IPS-NIHi11 (cell line): Measurements from ENCODE around the gene MACF1.
"Not testable (repeated sequence)": the region's sequence is repeated elsewhere in the genome, so short reads cannot be mapped to it uniquely, and the experiment has no call there.

Source experiments
- DNase-seq: peaks from one replicate; pipeline ENCODE4 v3.0.0; 2012; ENCODE audit warnings: mixed read lengths, low spot score

MACF1 gene

DNA sequence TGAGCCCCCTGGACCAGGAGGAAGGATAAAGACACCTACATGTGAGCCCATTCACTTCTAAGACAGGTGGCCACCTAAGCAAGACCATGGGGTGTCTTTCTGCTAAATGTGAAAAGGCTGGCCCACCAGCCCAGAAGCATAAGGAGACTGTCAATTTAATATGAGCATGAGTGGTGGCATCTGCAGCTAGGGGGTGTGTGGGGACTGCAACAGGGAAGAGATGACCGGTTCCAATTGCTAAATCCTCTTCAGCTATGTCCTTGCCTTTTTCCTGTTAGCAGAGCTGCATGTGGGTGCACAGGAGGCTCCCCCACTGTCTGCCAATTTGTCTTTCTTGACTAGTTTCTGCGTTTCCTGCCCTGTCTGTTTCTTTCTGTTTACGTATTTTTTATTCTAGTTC lies 264.7 kb downstream of the MACF1 start:
- DNase-seq: no peak

DNA sequence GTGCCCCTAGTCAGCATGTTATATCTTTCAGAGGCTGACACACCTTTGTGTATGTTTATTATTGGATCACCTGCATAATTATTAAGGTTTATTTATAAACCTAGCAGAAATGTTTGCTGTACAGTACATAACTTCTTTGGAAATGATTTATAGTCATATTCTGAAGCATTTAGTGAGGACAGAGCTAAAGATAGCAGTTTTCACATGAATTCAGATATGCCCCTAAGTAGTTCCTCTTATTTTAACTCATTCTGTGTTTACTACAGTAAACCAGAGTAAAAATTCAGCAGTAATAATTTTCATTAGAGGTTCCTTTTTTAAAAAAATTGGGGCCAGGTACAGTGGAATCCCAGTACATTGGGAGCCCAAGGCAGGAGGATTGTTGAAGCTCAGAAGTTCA lies 265.5 kb downstream of the MACF1 start:
- no peak for DNase-seq

DNA sequence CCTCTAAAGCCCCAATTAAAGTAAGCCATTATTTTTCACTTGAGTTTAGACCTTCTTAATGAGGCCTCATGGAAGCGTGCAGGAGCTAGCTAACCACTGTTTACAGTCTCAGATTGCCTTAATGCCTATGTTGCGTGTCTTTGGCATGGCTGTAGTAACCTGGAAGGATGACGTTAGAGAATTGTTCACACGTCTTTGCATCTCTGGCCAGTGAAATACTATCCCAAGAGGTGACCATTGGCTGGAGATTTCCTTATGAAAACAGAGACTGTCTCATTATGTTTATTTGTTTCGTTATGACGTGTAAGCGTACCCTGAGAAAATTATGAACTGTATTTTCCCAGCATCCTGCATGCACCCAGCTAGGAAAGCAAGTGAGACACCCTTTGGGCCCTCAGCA lies 268.3 kb downstream of the MACF1 start:
- no peak for DNase-seq

DNA sequence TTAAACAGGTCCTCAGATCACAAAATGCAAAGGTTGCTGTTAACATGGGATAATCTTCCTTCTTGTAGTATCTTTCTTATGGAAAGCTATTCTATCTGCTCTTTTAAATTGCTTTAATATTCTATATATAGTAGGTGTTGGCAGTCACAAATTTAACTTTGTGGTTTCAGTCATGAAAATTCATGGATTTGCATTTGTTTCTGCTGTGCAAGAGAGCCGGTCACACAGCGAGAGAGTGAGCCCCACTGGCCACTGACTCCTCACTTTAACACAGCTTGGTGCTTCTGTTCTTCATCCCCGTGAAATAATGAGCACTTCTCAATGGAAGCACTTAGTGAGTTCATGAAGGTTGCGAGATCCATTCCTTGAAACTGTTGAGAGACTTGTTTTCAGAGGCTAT lies 268.8 kb downstream of the MACF1 start:
- no peak for DNase-seq

DNA sequence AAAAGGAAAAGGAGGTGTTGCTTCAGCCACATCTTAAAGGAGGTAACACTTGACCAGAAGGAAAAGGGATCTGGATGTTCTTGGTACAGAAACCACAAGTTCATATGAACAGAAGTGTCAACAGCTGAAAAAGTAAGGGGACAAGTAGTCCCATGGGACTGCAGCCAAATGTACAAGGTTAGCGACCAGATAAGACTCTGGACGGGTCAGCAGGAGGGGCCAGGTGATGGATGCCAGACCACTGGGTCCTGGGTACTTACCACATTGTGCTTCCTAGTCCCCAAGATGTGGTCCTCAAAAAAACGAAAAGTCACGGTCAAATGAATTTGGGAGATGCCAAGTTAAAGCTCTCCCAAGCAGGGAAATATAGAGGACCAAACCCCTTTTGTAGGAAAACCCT lies 270.3 kb downstream of the MACF1 start:
- no peak for DNase-seq

DNA sequence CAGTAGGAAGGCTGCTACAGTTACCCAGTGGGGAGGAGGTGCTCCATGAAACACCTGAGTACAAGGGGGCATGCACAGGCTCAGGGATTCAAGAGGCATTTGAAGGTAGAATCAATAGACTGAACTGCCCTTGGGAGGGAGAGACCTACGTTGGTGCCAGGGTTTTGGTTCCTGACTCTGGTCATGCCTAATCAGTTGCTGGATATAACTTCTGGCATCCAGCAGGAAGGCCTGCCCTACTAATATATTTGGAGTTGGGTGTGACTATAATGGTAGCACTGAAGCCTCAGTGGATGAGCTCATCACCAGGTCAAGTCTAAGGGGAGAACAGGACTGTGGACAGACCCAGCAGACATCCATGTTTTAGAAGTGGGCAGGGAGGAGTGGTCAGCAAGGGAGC lies 271.1 kb downstream of the MACF1 start:
- not testable (repeated sequence) for DNase-seq

DNA sequence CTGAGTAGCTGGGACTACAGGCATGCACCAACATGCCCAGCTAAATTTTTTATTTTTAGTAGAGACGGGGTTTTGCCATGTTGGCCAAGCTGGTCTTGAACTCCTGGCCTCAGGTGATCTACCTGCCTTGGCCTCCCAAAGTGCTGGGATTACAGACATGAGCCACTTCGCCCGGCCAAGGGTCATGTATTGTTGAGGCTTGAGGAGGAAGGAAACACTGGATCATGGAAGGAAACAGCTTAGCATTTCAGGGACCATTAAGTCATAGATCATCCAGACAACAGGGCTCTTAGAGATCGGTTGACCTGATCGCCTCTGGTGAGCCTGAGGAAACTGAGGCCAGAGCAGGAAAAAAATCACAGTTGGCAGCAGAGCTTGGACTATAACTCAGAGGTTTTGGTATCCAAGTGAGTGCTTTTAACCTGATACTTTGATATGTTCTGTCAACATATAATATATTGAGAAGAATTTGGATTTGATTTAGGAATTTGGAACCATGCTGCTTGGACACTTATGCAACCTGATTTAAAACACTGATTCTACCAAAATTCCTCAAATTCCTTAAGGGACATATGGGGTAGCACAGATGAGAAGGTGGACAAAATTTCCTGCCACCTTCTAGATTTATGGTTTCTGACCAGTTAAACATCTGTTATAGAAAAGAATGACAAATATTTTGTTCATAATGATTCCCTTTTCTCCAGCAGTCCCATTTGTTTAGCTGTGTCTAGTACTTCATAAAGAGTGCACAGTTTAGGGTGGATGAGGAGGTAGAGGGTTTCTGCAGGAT lies 273.8 kb downstream of the MACF1 start:
- DNase-seq: no peak

DNA sequence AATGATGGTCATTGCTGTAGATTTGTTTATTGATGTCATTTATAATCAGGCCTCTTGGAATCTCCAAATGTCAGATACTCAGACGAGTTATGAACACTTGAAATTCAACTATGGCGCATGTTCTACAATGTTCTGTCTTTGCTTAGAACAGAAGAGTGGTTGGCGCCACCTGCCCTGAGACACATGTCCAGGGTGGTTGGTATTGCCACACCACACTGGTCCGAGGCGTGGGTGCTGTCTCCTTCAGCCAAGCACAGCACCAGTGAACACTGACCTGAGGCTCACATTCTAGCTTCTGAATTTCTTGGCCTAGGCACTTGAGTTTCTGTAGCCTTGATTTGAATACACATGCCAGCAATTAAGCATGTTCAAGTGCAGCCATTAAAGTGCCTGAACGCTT lies 276.8 kb downstream of the MACF1 start:
- no peak for DNase-seq

DNA sequence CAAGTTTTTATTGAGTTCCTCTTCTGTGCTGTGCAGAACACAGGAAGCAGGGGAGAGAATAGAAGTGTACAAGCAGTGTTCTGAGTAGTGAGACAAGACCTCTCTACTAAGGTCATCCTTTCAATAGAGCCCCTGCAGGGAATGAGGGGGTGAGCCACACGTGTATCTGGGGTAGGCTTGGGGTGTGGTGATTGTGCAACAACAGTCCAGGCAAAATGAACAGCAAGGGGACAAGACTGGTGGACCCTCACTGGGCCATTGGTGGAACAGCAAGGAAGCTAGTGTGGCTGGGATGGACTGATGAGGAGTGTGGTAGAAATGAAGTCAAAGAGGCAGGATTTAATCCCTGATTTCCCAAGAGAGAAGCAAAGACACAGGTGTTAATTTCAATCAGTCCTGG lies 278.8 kb downstream of the MACF1 start:
- DNase-seq: no peak

DNA sequence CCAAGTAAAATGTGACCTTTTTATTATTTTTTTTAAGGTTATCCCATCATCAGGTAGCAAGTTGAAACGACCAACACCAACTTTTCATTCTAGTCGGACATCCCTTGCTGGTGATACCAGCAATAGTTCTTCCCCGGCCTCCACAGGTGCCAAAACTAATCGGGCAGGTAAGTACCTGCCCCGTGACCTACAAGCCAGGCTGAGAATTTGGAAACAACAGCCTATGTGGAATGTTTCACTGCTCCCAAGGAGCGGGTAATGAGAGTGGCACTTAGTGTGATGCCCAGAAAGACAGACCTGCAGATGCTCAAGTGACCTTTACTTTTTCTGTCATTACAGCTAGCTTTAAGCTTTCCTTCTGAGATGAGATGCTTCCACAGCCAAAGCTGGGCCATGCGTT lies 280.1 kb downstream of the MACF1 start:
- no peak for DNase-seq

DNA sequence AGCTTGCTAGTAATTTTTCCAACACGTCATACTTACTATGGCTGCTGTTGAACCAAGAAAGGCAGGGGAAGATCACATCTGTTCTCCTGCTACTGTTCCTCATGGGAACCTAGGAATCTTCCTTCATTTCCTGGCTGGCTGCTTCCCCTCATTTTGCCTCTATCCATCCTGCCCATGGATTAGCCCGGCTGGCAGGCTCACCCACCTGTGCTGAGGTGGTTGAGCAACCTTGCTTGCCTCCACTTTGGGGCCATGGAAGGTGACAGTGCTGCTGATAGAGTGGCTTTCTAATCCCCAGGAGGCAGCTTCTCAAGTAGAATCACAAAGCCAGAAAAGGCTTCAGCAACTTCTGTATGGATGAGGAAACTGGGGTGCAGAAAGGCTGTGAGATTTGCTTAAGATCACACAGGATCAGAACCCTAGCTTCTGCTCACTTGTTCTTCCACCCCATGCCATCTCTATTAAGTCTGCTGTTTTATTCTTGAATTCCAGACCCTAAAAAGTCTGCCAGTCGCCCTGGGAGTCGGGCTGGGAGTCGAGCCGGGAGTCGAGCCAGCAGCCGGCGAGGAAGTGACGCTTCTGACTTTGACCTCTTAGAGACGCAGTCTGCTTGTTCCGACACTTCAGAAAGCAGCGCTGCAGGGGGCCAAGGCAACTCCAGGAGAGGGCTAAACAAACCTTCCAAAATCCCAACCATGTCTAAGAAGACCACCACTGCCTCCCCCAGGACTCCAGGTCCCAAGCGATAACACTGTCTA lies 280.7 kb downstream of the MACF1 start:
- no peak for DNase-seq

DNA sequence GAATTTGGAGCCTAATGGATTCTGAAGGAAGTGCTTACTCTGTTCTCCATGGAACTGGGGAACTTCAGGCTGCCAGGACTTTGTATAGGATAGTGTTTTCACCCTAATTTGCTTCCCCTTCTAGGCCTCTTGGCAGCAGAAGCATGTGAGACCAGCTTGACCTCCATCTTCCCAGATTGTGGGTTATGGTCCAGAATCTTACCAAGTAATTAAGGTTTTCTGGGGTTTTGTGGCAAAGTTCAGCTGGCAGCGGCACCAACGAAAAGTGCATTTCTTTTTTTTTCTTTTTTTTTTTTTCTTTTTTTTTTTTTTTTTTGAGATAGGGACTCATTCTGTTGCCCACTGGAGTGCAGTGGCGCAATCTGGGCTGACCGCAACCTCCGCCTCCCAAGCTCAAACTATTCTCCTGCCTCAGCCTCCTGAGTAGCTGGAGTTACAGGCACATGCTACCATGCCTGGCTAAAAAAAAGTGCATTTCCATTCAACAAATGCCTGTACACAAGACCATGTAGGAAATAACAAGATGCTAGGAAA lies 283.6 kb downstream of the MACF1 start:
- DNase-seq: no peak

DNA sequence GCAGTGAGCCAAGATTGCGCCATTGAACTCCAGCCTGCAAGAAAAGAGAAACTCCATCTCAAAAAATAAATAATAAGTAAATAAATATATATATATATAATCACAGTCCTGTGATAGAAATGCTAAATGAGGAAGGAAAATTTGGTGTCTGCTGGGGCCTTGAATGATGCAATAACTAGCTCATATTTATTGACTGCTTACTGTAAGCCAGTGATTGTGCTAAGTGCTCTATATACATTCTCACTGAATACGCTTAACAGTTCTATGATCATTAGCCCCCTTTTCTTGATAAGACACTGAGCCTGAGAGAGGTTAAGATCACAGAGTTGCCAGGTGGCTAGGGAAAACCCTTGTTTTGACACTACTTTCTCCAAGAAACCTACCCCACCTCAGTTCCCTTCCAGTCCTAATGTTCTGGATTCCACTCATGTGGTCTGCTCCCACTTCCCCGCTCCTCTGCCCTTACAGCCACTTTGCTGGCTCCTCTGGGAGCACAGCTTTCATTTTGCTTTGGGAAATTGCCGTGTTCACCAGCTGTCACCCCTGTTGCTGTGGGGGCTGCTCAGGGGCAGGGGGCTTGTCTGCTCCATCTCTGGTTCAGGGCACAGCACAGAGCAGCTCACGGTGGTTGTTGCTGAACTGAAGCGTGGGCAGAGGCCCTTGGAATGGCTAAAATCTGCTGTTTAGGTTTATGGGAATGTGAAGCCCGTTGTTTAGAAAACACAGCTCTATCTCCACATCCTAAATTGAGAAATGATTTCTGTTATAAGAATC lies 284.5 kb downstream of the MACF1 start:
- DNase-seq: no peak

DNA sequence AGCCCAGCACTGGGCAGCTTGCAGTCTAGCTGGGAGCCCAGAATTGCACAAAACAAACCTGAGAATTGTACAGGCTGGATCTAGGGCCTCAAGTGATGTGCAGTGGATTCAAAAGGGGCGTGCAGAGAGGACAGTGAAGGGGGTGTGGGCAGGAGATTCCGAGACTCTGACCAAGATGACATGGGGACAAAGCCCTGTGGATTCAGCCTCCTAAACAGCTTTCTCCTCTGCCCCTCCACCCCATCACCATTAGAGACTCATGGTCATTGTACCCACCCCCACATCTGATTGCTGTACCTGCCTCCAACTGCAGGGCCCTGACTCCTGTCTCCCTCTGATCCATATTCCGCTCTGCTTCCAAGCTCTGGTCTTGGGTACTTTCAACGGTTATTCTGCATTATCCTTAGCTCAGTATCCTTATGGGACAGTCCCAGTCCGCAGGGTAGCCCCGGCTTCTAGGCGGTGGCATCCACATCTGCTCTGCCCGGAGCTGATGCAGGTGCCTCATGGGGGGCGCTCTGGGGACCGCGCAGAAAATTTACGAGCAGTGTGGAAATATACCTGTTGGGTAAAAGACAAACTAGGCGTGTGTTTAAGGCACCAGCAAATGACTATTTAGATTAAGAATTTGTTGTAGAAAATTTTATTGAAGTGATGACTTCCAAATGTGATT lies 285.2 kb downstream of the MACF1 start:
- no peak for DNase-seq

DNA sequence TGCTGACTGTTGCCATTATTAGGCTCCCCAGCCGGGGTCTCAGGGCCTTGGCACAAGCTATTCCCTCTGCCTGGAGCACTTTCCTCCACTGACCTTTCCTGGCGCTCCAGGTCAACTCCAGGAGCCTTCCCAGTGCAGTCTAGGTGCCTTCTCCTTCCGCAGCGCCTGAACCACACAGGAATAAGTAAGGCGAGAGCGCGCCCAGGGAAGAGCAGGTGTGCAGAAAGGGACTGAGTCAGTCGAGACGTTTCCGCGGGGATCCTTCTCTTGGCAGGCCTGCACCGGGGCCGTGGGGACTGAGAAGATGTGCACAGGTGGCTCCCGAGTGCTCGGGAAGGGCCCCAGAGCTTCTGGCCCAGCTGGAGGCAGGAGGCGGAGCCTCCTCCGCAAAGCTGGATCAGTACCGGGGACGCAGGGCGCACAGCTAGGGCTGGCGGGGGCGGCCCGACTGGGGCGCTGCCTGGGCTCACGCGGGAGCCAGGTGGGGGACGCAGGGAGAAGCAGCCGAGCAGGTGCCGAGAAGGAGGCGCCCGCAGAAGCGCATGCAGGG lies 286.2 kb downstream of the MACF1 start:
- peak; percentile 61 for DNase-seq

DNA sequence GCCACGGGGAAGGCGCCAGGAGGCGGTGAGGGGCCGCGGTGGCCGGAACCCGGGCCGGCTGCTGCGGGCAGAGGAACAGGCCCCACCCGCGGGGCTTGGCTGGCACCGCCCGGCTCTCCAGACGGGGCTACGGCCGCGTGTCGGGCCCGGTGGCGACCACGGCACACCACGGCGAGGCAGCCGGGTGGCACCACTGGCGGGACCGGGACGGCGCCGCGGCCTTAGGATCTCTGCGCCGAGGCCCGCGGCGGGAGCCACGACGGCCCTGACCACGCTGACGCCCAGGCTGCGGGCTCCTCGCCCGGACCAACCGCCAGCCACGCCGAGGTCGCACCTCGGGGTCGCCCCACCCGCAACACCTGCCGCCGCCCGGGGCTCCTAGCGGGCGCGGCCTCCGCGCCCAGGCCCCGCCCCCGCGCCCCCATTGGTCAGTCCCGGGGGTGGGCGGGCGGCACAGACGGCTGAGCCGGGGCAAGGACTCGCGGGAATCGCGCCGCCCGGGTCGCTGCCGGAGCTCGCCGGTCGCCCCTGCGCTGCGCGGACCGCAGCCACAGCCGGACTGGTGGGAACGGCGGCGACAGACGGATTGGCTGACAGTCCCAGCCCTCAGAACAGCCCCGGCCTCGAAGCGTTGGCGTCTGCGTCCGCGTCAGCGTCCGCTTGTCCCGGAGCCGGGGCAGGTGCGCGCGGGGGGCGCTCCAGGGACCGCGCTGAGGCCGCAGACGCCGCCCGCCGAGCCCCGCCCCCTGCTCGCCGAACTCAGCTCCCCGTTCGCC lies 286.8 kb downstream of the MACF1 start, which contains the start of gene BMP8A:
Gene BMP8A, plus strand, starts transcription at position 491 of the 776 bp plus-strand sequence. CDS start 356 bp downstream, outside the sequence.
- DNase-seq: peak; percentile 97

DNA sequence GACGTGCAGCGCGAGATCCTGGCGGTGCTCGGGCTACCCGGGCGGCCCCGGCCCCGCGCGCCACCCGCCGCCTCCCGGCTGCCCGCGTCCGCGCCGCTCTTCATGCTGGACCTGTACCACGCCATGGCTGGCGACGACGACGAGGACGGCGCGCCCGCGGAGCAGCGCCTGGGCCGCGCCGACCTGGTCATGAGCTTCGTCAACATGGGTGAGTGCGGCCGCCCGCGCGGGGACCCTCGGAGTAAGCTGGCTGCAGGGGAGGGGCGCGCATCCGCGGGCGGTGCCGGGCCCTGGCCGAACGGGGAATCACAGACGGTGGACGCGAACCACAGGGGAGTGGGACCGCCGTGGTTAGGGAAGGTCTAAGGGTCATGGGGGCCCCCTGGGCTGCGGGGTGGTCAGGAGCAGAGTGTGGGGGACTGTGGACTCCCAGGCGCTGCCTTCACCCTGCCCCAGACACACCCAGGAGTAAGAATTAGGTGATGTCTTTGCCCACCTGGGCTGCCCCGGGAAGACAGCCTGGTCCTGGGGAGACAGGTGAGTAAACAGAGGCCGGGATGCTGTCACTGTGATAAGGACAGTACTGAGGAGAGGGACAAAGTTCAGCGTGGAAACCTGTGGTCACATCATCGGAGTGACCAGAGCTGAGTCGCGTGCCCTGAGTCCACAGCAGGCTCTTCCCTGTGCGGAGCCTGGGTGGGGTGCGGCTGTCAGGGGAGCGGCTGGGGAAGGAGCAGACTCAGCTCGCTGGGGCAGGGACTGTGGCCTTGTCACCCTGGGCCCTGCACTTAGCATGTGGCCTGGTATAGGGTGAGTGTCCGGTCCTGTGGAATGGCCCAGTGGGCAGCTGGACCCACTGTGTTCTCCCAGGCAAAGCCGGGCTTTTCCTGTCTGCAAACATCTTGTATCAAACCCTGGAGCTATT lies 287.9 kb downstream of the MACF1 start:
- not testable (repeated sequence) for DNase-seq

DNA sequence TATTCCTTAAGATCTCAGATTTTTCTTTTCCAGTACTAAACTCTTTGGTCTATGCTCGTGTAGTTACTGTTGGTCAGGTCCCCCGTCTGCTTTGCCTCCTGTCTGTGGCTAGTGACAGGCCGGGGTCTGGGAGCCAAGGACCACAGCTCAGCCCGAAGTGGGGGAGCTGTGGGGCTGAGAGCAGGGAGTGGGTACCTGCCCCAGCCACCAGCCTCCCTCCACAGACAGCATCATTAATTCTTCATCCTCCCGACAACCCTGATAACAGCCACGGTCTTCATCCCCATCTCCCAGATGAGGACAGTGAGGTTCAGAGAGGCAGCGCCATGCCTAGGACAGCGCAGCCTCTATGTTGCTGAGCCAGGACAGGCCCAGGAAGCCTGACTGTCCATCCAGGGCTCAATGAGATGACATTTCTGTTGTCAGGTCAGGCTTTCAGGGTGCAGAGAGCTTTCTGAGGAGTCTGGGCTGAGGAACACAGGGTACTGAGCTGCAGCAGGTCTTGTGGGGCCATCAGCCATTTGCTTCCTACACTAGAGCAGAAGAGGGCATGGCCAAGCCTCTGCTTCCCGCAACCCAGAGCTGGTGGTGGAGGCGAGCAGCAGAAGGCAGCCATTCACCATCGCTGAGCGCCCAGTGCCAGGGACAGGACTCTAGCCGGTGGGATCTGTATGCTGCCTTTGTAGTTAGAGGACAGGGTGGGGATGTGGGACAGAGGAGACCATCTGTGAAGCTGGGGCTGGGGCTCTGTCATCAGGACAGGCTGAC lies 288.7 kb downstream of the MACF1 start:
- not testable (repeated sequence) for DNase-seq
